Lower lobe of right lung (tissue), 2 donors: Measurements from ENCODE around the gene DDX39A. TPM values are rescaled to one million over a fixed set of nuclear protein-coding genes. Genes with fewer than 3 reads are reported as not detected.

ENCODE experiments used
- ATAC-seq, 2 donors: fragments of 200-7000 bp; cut with Tn5 transposase; one replicate each; pipeline ENCODE4 v1.9.1; 2020 to 2022; ENCODE audit warnings: mild to moderate bottlenecking in 2 of 2, moderate library complexity in 2 of 2
- DNase-seq: peaks from one replicate; pipeline ENCODE4 v3.0.0-alpha.2; 2020
- H3K27ac ChIP-seq: fragments of 200-600 bp; one replicate; pipeline ENCODE4 v1.8.0; 2022
- H3K27me3 ChIP-seq: fragments of 200-600 bp; one replicate; pipeline ENCODE4 v1.8.0; 2022; ENCODE audit warnings: low read depth
- H3K36me3 ChIP-seq: fragments of 200-600 bp; one replicate; pipeline ENCODE4 v1.8.0; 2022; ENCODE audit warnings: mild to moderate bottlenecking
- H3K4me1 ChIP-seq: fragments of 200-600 bp; one replicate; pipeline ENCODE4 v1.8.0; 2022
- H3K4me3 ChIP-seq: fragments of 200-600 bp; one replicate; pipeline ENCODE4 v1.8.0; 2022; ENCODE audit warnings: mild to moderate bottlenecking
- H3K9me3 ChIP-seq: fragments of 200-600 bp; one replicate; pipeline ENCODE4 v1.8.0; 2022
- intact Hi-C: fragments of 100-400 bp; cut with DNase I; formaldehyde crosslinking; loops from one replicate; pipeline ENCODE4 v1.11.0; 2022
- total RNA-seq: library from RNA; stranded (reverse); fragmentation: NEBNext Ultra II Directional; extraction: Animal tissue kit (Norgen Biotek cat#: 25700); gene quantifications from one replicate; pipeline ENCODE4 v1.2.1, GENCODE V29; 2021
- TF ChIP-seq, protein P1 (sequence below): fragments of 200-600 bp; IDR thresholded peaks from one replicate; pipeline ENCODE4 v1.8.0; 2022; ENCODE audit warnings: antibody characterized with exemption, mild to moderate bottlenecking
- donor health status: DM: no; HTN: yes; CAD: no; lungs with severe emphysema.

The DDX39A gene
- total RNA-seq, 1 donor from 2014 or later = 59.3 TPM

DNA sequence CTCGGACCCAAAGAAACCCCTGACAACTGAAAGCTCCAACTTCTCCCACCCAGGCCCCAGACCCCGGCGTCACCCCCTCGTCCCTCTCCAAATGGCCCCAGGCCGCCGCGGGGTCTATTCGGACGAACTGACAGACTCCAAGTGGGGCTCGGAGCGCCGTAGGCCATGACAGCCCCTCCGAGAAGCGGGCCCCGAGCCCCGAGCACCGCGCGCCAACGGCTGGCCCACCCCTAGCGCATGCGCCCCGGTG is 360 bp downstream of the DDX39A start:
- Histone ChIP-seq H3K27me3 (no peaks in the 10 kb centered on the region), H3K4me3 (peak overlapping the region; percentile 94), H3K36me3 (peaks cover 16% of the 10 kb centered on the region), H3K27ac (peak overlapping the region; percentile 89), H3K9me3 (no peaks in the 10 kb centered on the region), H3K4me1 (peaks cover 32% of the 10 kb centered on the region)
- DNase-seq = no peak
- intact Hi-C loops = no loop called here
- TF ChIP-seq, protein P1, sequence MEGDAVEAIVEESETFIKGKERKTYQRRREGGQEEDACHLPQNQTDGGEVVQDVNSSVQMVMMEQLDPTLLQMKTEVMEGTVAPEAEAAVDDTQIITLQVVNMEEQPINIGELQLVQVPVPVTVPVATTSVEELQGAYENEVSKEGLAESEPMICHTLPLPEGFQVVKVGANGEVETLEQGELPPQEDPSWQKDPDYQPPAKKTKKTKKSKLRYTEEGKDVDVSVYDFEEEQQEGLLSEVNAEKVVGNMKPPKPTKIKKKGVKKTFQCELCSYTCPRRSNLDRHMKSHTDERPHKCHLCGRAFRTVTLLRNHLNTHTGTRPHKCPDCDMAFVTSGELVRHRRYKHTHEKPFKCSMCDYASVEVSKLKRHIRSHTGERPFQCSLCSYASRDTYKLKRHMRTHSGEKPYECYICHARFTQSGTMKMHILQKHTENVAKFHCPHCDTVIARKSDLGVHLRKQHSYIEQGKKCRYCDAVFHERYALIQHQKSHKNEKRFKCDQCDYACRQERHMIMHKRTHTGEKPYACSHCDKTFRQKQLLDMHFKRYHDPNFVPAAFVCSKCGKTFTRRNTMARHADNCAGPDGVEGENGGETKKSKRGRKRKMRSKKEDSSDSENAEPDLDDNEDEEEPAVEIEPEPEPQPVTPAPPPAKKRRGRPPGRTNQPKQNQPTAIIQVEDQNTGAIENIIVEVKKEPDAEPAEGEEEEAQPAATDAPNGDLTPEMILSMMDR = no peak
- peak; percentile 88 to 89 for ATAC-seq

DNA sequence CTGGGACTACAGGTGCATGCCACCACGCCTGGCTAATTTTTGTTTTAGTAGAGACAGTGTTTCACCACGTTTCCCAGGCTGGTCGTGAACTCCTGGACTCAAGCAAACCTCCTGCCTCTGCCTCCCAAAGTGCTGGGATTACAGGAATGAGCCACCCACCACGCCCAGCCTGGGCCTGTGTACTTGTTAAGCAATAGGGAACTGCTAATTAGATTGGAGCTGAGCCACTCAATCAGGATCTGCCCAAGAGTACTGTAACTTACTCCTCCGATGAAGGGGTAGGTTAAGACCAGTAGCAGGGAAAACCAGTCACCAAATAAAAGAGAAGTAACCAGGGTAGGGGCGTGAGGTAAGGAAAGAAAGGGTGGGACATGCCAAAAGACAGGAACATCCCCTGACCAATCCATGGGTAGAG is 2.3 kb downstream of the DDX39A start:
- Histone ChIP-seq H3K4me1 (peaks cover 41% of the 10 kb centered on the region), H3K9me3 (no peaks in the 10 kb centered on the region), H3K27me3 (no peaks in the 10 kb centered on the region), H3K4me3 (no peak overlapping the region), H3K27ac (no peak overlapping the region), H3K36me3 (peaks cover 30% of the 10 kb centered on the region)
- DNase-seq (no peak), ATAC-seq (no peak)
- TF ChIP-seq, protein P1 = no peak
- intact Hi-C loops = no loop called here

DNA sequence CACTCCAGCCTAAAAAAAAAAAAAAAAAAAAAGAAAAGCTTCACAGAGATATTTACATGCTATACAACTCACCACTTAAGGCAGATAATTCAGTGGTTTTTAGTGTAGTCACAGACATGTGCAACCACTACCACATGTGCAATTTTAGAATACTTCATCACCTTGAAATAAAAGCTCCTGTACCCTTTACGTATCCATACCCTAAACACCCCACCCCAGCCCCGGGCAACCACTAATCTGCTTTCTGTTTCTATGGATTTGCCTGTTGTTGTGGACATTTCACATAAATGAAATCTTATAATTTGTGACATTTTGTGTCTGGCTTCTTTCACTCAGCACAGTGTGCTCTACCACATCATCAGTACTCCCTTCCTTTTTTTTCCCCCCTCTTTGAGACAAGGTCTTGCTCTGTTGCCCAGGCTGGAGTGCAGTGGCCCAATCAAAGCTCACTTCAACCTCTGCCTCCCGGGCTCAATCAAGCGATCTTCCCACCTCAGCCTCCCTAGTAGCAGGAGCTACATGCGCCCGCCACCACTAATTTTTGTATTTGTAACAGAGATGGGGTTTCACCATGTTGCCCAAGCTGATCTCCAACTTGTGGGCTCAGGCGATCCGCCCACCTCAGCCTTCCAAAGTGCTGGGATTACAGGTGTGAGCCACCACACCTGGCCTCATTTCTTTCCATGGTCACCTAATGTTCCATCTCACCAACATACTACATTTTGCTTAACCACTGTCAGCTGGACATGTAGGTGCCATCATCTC is 4.0 kb downstream of the DDX39A start:
- no peaks in the 10 kb centered on the region for H3K9me3 ChIP-seq
- H3K36me3 ChIP-seq = peaks cover 47% of the 10 kb centered on the region
- intact Hi-C loops = no loop called here
- H3K4me3 ChIP-seq = no peak overlapping the region
- no peak for ATAC-seq
- TF ChIP-seq, protein P1 = no peak
- H3K27ac ChIP-seq = no peak overlapping the region
- no peaks in the 10 kb centered on the region for H3K27me3 ChIP-seq
- no peak for DNase-seq
- peaks cover 47% of the 10 kb centered on the region for H3K4me1 ChIP-seq

DNA sequence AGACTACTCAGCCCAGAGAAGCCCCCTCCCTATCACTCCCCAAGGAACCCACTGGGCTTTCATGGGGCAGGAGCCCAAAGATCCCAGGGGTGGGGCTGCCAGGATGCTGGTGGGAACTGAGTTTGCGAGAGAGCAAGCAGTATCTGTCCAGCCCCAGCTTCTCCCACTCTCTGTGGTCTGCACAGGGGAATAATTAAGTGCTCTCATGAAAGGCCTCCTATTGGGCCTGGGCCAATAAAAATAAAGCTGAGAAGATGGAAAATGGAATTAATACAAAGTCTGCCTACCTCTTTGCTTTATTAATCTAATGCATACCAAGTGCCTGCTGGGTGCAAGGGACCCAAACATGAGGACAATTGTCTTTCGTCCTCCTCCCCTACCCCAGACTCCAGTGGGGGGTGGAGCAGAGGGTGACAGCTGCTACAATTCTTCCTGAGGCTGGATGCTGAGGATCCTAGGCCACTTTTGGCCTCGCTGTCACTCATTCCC is 5.4 kb downstream of the DDX39A start:
- H3K36me3 ChIP-seq = peaks cover 61% of the 10 kb centered on the region
- no peak for DNase-seq

DNA sequence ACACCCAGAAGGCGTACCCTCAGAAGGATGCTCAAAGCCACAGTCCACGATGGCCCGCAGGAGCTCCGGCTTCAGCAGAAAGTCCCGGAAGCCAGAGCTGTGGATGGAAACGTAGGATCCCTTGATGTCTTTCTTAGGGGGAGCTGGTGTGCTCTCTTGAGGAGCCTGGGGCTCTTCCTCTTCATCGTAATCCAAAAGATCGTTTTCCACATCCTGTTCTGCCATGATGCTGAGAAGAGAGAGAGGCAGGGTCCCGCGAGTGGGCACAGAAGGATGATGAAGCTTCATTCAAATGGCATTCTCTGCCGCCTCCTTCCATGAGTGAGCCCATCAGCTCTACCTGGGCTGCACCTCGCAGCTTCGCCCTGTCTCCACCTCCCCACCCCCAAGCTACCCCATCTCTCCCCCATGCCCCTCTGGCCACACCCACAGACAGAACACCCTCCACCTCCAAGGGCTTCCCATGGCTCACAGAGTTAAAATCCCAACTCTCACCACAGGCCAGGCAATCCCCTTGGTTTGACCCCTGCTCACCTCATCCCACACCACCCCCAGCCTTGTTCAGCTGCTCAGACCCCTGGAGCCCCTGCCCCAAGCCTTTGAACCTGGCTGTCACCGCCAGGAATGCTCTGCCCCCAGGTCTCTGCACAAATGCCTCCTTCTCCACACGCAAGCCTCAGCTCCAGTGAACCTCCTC is 6.0 kb downstream of the DDX39A start:
- Histone ChIP-seq H3K27ac (no peak overlapping the region), H3K4me1 (peaks cover 46% of the 10 kb centered on the region), H3K27me3 (no peaks in the 10 kb centered on the region), H3K36me3 (peaks cover 67% of the 10 kb centered on the region), H3K9me3 (no peaks in the 10 kb centered on the region), H3K4me3 (no peak overlapping the region)
- intact Hi-C loops = no loop called here
- TF ChIP-seq, protein P1 = no peak
- DNase-seq = no peak
- no peak for ATAC-seq

More for the DNA sequence above, 5.4 kb downstream of the DDX39A start:
- TF ChIP-seq, protein P1 = no peak
- ATAC-seq = no peak
- Histone ChIP-seq H3K27ac (no peak overlapping the region), H3K4me1 (peaks cover 46% of the 10 kb centered on the region), H3K4me3 (no peak overlapping the region), H3K9me3 (no peaks in the 10 kb centered on the region), H3K27me3 (no peaks in the 10 kb centered on the region)
- intact Hi-C loops = no loop called here
